Measurements from ENCODE around the gene TBC1D23.

TBC1D23 gene

DNA sequence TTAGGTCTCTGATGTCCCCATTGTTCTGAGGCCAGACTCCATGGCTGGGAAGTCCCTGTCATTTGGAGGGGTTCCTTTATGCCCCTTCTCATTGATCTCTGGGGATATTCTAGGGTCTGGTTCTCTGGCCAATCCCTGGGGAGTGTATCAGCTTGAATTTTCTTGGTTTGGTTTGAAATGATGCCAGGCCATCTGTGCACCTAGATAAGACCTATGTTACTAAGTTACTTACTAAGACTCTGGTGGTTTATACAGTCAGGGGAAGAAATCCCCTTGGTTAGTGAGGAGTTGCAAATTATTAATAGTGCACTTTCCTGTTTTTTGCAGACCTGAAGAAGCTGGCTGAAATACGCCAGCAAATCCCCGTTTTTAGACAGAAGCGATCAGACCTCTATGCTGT is 94.1 kb downstream of the TBC1D23 start:
- DNase-seq: no peak

DNA sequence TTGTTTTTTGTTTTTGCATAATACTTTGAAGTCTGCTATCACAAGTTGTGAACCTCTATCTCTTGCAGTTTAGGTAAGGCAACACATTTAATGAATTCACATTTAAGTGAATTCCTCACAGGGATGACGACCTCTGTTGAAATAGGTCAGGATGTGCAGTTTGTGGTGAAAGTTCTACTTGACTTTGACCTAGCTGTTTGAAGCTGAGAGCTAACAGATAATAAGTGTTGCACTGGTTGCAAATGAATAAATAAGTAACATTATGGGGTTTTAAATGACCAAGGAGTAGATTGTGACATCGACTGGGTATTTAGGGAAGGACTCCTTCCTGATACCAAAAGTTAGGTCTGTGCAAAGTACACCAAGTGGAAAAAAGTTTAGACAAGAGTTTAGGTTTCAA is 97.6 kb downstream of the TBC1D23 start:
- DNase-seq: no peak

DNA sequence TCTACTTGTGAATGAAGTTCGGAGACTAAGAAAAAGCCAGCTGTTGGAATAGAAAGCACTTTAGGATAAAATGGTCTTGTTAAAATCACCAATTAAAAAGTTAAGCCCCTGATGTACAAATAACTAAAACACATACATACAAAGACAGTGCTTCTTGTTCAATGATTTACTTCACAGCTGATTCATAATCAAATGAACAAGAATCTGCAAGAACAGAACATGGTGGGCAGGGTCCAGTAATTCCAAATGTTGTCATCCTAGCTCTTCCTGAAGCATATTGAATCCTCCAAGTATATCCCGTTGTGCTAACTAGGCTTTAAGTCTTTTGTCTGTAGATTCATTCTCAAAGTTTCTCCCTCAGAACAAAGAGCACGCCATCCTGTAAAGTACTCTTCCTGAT is 98.2 kb downstream of the TBC1D23 start:
- DNase-seq: no peak

DNA sequence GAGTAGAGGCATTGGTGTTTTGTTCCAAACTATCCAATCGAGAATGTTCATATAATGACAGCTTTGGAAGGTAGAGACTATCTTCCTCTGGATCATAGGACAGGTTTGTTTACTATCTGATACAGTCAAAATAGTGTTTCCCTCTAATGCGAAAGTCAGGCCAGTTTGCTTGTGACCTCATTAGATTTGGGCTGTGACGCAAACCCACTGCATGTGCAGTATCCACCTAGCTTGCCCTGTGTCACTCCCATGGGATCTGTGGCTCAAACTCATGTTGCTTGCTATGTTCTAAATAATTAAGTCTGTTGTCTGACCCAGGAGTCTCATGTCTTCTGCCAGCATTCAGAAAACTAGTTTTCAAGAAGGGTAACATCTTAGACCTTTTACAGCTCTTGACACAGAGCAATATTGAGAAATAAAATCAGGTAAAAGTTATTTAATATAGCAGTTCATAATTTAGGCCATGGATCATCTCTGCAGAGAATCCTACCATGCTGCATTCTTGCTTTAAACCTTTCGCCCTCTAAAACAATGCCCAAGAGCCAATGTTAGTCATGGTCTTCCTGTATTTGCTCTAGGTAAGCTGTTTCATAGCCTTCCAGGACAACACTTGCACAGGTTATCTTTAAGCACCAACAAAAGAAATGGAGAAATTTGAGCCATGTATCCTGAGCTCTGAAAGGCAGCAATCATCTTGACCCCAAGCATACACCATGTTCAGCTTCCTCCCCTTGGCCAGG is 100.1 kb downstream of the TBC1D23 start:
- no peak for DNase-seq

DNA sequence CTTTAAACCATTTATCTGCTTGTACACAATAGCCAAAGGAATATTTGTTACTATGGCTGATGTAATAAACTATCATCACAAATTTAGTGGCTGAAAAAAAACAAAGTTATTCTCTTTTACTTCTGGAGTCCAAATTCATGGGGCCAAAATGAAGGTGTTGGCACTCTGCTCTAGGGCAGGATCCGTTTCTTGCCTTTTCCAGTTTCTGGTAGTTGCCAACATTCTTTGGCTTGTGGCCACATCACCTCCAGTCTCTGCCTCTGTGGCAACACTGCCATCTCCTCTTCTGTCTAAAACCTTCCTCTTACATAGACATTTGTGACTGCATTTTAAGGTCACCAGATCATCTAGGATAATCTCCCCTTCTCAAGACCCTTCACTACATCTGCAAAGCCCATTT is 101.1 kb downstream of the TBC1D23 start:
- DNase-seq: no peak

DNA sequence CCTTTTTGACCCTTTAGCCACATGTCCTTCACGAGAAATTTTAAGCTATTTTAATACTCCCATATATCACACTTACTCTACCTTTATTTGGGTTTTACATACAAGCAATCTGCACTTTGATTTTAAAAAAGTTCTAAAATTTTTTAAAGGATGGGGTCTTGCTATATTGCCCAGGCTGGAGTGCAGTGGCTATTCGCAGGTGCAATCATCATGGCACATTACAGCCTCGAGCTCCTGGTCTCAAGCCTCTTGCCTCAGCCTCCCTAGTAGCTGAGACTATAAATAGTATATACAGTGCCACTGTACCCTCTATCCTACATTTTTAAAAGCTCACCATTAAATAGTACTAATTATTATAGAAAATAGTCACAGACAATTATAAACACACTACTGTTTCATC is 103.6 kb downstream of the TBC1D23 start:
- DNase-seq: no peak

DNA sequence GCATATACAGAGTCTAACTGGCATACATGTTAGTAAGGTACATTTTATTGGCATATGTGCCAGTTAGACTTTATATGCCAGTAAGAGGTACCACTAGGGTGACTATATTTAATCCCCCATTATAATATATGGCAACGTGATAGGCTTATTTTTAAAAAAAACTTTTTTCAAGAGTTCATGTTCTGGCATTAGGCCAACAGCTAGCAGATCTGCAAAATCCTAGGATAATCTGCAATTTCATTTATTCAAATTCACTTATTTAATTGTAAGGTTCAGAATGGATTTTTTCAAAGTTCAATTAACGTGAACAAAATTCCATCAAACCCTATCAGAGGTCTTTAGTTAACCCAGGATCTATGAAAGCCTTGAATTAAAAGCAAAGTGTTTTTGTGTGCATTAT is 105.6 kb downstream of the TBC1D23 start:
- DNase-seq: no peak

DNA sequence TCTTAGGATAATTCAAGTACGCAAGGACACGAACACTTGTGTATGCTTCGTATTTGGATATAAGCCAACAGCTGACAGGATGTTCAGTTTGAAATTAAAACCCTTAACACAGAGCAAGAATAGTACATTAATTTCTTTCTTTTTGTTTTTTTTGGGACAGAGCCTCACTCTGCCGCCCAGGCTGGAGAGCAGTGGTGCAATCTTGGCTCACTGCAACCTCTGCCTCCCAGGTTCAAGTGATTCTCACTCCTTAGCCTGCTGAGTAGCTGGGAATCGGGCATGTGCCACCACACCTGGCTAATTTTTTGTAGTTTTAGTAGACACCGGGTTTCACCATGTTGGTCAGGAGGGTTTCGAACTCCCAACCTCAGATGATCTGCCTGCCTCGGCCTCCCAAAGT is 107.6 kb downstream of the TBC1D23 start:
- DNase-seq: no peak

DNA sequence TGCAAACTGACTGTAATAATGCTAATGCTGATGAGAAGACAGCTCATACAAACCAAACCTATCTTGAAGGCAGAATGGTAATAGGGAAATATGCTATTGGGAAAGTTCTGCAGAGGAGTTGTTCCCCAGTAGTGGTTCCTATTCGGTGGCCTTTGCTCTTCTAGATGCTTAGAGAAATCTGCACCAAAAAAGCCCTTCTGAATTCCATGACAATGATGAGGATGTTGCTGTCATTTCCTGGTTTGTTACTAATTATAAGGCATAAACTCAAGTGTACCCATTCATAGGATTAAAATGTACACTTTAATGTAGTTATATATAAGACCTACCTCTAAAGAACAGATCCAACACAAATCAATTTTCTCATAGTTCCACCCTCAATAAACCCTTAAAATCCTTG is 110.0 kb downstream of the TBC1D23 start:
- DNase-seq: no peak

DNA sequence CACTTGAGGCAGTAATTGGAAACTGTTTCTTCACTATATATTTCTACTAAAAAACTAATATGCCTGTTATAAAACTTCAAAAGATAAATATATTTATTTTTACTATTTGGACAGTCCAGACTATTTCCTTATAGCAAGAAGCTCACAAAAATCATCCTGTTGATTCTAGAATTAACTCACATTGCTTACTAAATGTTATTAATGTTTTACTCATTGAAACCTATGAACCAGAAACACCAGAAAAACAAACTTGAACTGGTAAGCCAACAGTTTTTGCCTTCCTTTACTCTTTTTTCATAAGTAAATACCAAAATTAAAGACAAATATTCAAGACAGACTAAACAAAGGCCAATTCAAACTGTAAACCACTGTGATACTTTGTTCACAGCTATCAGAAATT is 113.7 kb downstream of the TBC1D23 start:
- no peak for DNase-seq

Data from C1 segment of cervical spinal cord (tissue), 14 donors.